Uterus (tissue), 4 donors: ENCODE results near the gene CSDE1. TPM values are rescaled to one million over a fixed set of nuclear protein-coding genes. Genes with fewer than 3 reads are reported as not detected.

ENCODE experiments used
- DNase-seq, 2 donors: peaks; one replicate each; pipeline ENCODE4 v3.0.0-alpha.2; 2019 to 2020
- H3K27ac ChIP-seq, 2 donors: fragments of 200-600 bp; sonication (generic); 1 replicate in 1 of 2; 2 replicates in 1 of 2; pipeline ENCODE4 v1.5.1; 2016 to 2018
- H3K27me3 ChIP-seq, 2 donors: fragments of 200-600 bp; sonication (generic); one replicate each; pipeline ENCODE4 v1.5.1; 2018 to 2019; ENCODE audit warnings: control low read depth in 1 of 2
- H3K36me3 ChIP-seq, 2 donors: fragments of 200-600 bp; sonication (generic); one replicate each; pipeline ENCODE4 v1.5.1; 2019; ENCODE audit warnings: control low read depth in 1 of 2
- H3K4me1 ChIP-seq, 2 donors: fragments of 200-600 bp; sonication (generic); one replicate each; pipeline ENCODE4 v1.5.1; 2018 to 2019; ENCODE audit warnings: control low read depth in 1 of 2
- H3K4me3 ChIP-seq, 2 donors: fragments of 200-600 bp; sonication (generic); 1 replicate in 1 of 2; 2 replicates in 1 of 2; pipeline ENCODE4 v1.5.1; 2018 to 2019; ENCODE audit warnings: mild to moderate bottlenecking in 1 of 2
- H3K9me3 ChIP-seq, 2 donors: fragments of 200-600 bp; sonication (generic); one replicate each; pipeline ENCODE4 v1.5.1; 2019; ENCODE audit warnings: control low read depth in 1 of 2
- CTCF ChIP-seq, 4 experiments: fragments of 200-600 bp in 2 of 4; fragments of 450-650 bp in 2 of 4; sonication (generic) in 2 of 4; IDR thresholded peaks; one replicate each; pipeline ENCODE4 v1.5.1; 2016 to 2019; ENCODE audit warnings: antibody characterized with exemption in 4 of 4, mild to moderate bottlenecking in 2 of 4, moderate library complexity in 1 of 4
- POLR2A ChIP-seq, 2 donors: fragments of 450-650 bp; IDR thresholded peaks; one replicate each; pipeline ENCODE4 v1.6.1; 2016; ENCODE audit warnings: antibody characterized with exemption in 2 of 2, mild to moderate bottlenecking in 1 of 2, moderate library complexity in 1 of 2
- intact Hi-C: fragments of 100-400 bp; cut with DNase I; formaldehyde crosslinking; loops from one replicate; pipeline ENCODE4 v1.15.1; 2023; ENCODE audit warnings: low total_unique reads
- small RNA-seq: library from RNA; depleted of rRNA; stranded (forward); fragments of <200 nt; gene quantifications from one replicate; pipeline ENCODE3, GENCODE V24; 2016
- total RNA-seq, 4 donors: library from RNA; depleted of rRNA in 3 of 4; stranded (reverse); fragments of >200 nt in 3 of 4; gene quantifications; one replicate each; pipeline versions ENCODE4 v1.1.0 to v1.2.4, GENCODE V29; 2014 to 2023
- donor health status: DM: yes; HTN: yes; CAD: no.

Gene CSDE1
- total RNA-seq, 4 donors from 2014 or later, result 247 to 1,200 (median 856) TPM

GRCh38 chr1:114668373-114668772 lies 89.4 kb downstream of the CSDE1 start:
- TF ChIP-seq POLR2A (IDR thresholded peaks at IDR 0.05) (no peak), CTCF (IDR thresholded peaks at IDR 0.05) (no peak)
- no peaks in the 10 kb centered on the region for H3K27me3 ChIP-seq
- intact Hi-C loops, result no loop called here

GRCh38 chr1:114666954-114667353 lies 90.8 kb downstream of the CSDE1 start:
- Histone ChIP-seq H3K27ac (no peak overlapping the region), H3K4me3 (no peak overlapping the region), H3K27me3 (no peaks in the 10 kb centered on the region), H3K36me3 (no peaks in the 10 kb centered on the region), H3K9me3 (no peaks in the 10 kb centered on the region), H3K4me1 (no peaks in the 10 kb centered on the region)
- intact Hi-C loops, result no loop called here
- no peak for DNase-seq
- TF ChIP-seq CTCF (IDR thresholded peaks at IDR 0.05), result no peak

More at GRCh38 chr1:114668373-114668772, 89.4 kb downstream of the CSDE1 start:
- Histone ChIP-seq H3K9me3 (no peaks in the 10 kb centered on the region), H3K4me3 (no peak overlapping the region), H3K27ac (no peak overlapping the region), H3K4me1 (no peaks in the 10 kb centered on the region), H3K36me3 (no peaks in the 10 kb centered on the region)
- DNase-seq, result no peak

Small RNA genes within 50 kb of the gene (small RNA-seq; reads per million reads assigned to genes)
- gene RN7SL432P, result not detected
- gene RNY1P13, result not detected

Other genes with a start within 250 kb of the CSDE1 start
- gene TRIM33, start 246.8 kb downstream of the CSDE1 start, total RNA-seq, result 10 to 100 TPM; 23.6 to 73.7 (median 50.8) TPM
- 10 to 100 TPM; 31.8 to 61.2 (median 40.2) TPM for gene BCAS2, start 176.4 kb downstream of the CSDE1 start, total RNA-seq
- 1 to 10 TPM; 1.8 to 7.9 (median 4.4) TPM for gene DENND2C, start 87.9 kb downstream of the CSDE1 start, total RNA-seq
- gene AMPD1, start 62.4 kb downstream of the CSDE1 start, total RNA-seq, result 1 to 10 TPM in 1 of 4 donors, not detected in 3; 1.3 TPM
- gene NRAS, start 41.2 kb downstream of the CSDE1 start, total RNA-seq, result 10 to 100 TPM in 3 of 4 donors, 1 to 10 TPM in 1; 7.7 to 57.9 (median 20.4) TPM
- gene SIKE1, start 22.7 kb upstream of the CSDE1 start, total RNA-seq, result 100 to 1,000 TPM in 1 of 4 donors, 10 to 100 TPM in 3; 12.8 to 114 (median 37.0) TPM
- gene SYCP1, start 96.9 kb upstream of the CSDE1 start, total RNA-seq, result under 1 TPM in 1 of 4 donors, not detected in 3; 0.35 TPM